DMS114 treated with DMSO at 0.1 percent for 48 hours (cell line): ENCODE measurements around the gene RNH1.

Experiments used
- DNase-seq: peaks from one replicate; lab custom pipeline; 2025; ENCODE audit not compliant: unreplicated experiment; lab: John Stamatoyannopoulos, UW

Gene RNH1

DNA sequence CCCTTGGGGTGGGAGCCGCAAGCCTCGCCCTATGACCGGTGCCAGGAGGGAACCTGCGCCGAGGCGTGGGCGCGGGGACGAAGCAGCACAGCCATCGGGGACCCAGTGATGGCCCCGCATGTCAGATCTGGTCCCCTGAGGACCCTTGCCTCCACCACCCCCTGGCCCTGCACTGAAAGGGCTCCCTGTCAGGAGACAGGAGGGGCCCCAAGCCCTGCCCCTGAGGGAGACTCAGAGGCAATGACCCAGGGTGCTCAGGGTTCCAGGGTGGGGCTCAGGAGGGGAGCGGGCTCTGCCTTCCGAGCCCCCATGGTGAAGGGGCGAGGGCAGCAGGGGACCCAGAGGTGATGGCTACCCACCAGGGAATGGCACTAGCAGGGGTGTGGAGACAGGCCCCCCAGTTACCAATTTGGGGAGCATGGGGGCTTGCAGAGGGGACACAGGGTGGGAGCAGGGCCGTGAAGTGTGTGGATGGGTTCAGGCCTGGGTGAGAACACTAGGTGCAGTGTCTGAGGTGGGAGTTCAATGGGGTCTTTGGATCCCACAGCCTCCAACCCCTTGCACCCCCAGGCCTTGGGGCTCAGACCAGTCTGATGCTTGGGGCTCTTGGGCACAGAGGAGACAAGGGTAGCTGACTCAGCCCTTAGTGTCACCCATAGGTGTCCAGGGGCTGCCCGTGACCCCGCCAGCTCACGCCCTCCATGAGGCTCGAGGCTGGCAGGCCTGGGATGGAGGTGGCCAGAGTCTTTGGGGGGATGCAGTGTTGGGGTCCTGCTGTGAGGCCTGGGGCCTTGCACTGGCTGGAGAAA, 30.8 kb upstream of the RNH1 start:
- no peak for DNase-seq

DNA sequence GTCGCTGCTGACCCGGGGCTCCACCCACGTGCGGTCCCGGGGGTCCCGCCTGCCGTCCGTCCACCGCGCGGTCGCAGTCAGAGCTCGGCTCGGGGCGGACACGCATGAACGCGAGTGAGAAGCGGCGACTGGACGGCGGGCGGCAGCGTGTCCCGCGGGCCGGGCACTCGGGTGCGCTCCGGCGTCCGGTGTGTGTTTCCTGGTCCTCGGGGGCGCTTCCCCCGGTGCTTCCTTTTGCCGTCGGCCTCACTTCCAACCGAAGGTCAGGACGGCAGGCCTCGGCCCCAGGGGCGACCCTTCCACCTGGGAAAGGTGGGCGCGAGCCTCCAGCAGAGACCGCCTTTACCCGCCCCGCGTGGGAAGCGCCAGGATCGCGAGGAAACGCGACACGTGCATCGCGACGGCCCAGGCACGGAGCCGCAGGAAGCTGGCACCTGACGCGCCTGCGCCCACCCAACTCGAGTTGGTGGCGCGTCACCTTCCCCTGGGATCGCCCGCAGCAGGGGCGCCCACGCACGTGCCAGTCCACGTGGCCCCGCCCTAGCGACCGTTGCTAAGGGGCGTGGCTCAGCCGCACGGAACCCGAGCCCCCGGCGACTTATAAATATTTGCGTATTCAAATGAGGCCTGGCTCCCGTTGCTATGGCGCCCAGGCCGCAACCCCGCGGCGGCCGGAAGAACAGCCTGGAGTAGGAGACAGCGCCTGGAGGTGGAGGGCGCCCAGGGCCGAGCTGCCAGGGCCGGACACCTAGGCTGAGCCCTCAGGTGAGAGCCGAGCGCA, 30.0 kb upstream of the RNH1 start, which contains the start of gene LRRC56:
Gene LRRC56 (plus strand): TSS at position 687 of the 781 bp plus-strand sequence. CDS start 3,158 bp downstream, outside the sequence.
- DNase-seq = no peak

DNA sequence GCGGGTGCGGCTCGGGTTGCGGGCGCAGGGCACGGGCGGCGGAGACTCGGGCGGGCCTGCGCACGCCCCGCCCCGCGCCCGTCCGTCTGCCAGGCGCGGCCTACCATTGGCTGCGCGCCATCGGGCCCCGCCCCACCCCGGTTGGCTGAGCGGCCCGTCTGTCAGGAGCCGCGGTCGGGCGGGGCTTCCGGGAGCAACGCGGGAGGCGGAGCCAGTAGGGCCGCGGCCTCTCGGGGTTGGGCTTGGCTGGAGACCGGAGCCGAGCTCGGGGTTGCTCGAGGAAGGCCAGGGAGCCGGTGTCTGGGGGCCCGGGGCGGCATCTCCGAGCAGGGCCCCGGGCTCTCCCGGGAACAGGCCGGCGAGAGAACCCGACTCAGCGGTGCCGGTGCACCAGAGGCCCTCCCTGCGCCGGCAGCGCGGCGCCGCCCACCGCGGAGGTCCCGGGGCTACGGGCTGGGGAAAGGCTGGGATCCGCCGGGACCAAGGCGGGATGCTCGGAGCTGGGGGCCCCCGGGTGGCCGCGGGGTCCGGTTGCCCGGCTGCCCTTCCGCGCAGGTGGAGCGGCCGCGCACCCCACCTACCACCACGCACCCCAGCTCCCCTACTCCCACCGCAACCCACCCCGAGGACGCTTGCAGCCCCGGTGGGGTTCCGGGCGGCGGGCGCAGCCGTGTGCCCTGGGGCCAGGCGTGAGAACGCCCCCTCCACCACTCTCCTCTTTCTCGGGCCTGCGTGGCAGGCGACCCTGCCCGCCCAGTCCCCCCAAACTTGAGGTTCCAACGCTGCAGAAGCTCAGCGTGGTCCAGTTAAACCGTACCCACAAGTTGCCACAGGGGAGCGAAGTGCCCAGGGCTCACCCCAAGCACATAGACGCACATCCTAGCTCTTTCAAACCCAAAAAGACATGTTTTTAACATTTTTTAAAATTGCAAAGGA, 28.7 kb upstream of the RNH1 start, which contains the start of gene HRAS:
Gene HRAS (minus strand): TSS at position 58 of the 936 bp plus-strand sequence.
- DNase-seq = peak; percentile 59

DNA sequence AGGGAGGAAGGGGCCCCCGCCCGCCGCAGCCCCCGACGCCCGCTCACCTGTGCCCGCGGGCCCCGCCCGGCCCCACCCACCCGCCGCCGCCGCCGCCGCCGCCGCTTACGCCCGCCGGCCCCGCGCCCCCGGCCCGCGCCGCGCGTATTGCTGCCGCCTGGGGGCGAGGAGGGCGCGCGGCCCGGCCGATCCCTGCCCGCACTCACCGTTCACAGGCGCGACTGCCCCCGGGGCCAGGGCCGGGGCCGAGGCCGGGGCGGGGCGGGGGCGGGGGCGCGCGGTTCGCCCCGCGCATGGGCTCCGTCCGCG, 28.1 kb upstream of the RNH1 start:
- no peak for DNase-seq

DNA sequence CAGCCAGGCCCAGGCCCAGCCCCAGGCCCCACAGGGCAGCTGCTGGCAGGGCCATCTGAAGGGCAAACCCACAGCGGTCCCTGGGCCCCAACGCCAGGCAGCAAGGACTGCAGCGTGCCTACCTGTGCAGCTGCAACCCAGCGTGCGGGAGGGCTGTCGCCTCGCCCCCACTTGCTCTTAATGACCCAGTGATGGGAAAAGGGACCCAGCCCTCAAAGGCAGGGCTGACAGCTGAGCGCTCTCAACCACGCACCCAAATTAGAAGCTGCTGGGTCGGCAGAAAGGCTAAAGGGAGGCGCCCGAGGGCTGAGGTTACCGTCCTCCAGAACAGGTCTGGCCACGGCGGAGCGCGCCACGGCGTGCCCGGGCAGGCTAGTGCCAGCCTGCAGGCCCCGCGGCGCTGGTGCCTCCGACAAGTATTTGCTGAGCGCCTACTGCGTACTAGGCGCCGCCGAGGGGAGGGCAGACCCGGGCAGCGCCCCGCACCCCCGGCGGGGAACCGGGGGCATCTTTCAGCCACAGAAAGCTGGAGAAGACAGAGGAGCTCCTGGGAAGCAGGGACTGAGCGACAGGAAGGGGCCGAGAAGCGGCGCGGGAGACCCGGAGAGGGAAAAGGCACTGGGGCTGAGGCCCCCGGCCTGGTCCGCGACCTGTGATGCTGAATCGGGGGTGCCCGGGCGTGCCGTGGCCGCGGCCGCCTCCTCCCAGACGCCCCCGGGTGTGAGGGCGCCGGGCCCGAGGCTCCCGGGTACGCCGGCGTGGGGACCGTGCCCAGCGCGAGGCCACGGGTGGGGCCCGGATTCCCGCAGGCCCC, 27.6 kb upstream of the RNH1 start:
- DNase-seq = no peak

DNA sequence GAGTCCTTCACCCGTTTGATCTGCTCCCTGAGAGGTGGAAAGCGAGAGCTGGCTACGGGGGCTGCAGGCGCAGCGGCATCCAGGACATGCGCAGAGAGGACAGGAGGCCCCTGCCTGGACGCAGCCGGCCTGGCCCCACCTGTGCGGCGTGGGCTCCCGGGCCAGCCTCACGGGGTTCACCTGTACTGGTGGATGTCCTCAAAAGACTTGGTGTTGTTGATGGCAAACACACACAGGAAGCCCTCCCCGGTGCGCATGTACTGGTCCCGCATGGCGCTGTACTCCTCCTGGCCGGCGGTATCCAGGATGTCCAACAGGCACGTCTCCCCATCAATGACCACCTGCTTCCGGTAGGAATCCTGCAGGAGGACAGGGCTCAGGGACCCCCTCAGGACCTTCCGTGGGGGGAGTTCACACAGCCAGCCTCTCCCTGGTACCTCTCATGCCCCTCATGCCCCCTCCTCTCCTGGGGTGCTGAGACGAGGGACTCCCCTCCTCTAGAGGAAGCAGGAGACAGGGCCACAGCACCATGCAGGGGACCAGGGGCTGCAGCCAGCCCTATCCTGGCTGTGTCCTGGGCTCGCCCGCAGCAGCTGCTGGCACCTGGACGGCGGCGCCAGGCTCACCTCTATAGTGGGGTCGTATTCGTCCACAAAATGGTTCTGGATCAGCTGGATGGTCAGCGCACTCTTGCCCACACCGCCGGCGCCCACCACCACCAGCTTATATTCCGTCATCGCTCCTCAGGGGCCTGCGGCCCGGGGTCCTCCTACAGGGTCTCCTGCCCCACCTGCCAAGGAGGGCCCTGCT, 26.7 kb upstream of the RNH1 start:
- no peak for DNase-seq

DNA sequence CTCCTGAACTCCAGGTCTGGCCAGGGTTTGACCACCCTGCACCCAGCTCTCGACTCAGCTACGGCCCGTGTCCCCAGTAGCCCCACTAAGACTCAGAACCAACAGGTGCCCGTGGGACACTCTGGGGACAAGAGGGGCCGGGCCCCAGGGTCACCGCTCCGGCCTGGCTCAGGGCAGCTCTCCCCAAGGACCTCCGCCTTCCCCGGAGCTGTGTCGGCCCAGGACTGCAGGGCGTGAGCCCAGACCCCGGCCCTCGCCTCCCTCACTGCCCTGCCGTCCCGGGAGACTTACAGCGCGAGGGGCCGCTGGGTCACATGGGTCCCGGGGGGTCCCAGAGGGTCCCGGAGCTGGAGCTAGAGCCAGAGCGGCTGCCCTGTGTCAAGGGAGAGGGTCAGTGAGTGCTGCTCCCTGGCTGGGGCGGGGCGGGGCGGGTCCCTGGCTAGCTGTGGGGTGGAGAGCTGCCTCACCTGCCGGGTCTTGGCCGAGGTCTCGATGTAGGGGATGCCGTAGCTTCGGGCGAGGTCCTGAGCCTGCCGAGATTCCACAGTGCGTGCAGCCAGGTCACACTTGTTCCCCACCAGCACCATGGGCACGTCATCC, 26.0 kb upstream of the RNH1 start:
- no peak for DNase-seq

DNA sequence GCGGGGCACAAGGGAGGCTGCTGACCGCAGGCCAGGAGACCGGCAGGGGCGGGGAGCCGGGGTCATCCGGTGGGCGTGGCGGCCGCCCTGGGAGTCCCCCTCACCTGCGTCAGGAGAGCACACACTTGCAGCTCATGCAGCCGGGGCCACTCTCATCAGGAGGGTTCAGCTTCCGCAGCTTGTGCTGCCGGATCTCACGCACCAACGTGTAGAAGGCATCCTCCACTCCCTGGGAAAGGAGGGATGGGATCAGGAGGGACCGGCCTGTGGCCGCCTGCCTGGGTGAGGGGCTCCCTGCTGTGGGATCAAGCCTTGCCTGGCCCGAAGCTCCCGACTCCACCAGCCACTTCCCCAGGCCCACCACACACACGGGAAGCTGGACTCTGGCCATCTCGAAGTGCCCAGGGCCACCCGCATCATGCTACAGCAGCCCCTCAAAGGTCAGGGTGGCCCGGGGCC, 25.5 kb upstream of the RNH1 start:
- DNase-seq = no peak

DNA sequence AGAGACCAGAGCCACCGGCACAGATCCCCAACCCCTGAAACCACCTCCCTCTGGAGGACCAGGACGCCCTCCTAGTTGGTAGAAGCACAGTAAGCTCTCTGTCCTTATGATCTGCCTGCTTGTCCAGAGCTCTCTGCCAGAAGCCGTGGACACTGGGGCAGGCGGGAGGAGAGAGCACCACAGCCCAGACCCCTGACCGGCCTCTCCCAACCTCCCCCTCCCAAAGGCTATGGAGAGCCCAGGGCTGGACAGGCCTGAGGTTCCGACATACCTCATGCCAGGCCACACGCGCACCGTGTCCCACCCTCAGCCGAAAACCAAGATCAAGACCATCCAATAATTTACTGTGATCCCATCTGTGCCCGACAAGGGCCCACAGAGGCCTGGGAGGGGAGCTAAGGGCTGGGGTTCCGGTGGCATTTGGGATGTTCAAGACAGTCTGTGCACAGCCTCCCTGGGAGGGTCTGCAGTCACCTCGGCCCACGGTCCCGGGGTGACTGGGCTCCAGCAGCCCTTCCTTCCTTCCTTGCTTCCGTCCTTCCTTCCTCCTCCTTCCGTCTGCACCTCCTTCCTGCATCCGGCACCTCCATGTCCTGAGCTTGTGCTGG, 25.0 kb upstream of the RNH1 start:
- DNase-seq = no peak

DNA sequence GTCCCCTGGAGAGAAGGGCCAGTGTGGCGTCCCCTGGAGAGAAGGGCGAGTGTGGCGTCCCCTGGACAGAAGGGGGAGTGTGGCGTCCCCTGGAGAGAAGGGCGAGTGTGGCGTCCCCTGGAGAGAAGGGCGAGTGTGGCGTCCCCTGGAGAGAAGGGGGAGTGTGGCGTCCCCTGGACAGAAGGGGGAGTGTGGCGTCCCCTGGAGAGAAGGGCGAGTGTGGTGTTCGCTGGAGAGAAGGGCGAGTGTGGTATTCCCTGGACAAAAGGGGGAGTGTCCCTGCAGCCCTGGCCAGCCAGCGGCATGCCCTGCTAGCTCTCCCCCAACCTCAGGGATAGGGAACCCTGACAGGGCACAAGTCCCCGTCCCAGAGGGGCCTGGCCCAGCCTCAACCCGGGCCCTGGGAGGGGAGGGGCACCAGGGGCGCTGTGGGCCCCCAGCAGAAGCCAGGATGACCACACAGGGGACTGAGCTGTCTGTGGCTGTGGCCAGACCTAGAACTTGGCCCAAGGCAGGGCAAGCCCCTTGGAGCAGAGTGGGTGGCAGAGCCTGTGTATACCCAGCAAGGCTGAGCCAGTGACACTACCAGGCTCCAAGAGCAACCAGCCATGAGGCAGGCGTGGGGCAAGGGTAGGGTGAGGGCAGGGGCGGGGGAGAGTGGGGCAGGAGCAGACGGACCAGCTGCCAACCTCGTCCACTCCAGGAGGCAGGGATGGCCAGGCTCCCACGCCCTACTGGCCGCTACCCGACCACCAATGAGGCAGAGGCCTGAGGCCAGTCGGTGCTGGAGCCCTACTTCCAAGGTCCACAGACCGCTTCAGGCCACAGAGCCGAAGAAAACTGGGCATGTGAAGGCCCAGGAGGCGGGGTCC, 24.2 kb upstream of the RNH1 start:
- DNase-seq = no peak

DNA sequence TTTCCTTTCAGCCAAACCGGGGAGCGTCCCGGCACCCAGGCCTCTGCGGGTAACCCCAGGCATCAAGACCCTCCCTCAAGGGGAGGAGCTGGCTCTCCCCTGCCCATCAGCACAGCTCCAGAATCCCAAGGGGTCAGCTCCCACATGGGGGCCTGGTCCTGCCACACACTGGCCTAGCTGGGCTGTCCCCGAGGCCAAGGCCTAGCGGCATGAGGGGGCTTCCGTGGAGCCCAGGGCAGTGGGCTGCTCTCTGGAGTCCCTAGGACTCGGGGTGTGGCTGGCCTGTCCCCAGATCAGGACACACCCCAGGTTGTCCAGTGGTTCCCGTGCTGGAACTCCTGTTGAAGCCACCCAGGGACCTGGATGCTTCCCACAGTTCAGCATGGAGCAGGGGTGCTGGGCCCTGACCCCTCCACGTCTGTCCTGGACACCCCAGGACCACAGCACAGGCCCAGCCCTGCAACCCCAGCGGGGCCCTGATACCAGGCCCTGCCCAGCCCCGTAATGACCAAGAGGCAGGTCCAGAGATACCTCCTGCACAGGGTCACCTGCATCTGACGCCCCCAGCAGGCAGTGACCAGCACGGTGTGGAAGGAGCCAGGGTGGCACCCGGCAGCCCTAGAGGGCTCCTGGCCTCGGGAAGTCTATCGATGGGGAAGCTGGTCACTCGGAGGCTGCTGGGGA, 22.8 kb upstream of the RNH1 start:
- no peak for DNase-seq

DNA sequence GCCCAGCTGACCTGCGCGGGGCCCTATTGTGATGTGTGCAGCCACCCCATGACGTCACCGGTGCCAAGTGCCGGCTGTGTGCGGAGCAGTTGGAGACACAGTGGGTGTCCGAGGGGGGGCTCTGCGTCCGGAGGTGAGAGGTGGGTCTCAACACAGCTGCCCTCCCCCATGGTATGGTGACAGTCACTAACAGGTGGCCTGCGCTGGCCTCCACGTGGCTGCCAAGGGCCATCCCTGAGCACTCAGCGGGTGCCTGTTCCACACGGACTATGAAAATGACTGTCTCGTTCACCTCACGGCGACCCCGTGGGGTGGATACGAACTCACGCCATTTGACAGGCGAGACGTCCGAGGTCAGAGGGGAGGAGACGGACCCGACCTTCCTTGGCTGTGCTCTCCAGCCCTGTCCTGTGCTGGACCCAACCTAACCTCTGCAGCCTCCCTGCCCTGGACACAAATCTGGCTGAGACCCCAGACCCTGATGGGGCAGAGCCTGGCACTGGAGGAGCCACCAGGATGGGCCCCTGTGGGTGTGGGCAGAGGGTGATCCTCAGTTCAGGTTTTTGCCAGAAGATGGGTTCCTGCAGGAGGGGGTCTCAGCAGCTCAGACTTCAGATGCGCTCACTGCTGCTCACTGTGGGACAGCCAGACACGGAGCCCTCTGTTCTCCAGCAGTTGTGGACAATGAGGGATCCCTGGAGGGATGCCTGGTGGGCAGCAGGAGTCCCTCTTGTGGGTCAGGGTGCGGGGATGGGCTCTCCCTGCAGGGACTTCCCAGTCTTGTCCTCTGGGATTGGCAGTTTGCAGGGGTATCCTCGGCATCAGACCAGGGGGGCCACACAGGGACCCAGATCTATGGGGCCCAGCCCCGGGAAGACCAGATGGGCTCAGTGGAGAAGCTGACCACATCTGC, 22.0 kb upstream of the RNH1 start:
- no peak for DNase-seq

DNA sequence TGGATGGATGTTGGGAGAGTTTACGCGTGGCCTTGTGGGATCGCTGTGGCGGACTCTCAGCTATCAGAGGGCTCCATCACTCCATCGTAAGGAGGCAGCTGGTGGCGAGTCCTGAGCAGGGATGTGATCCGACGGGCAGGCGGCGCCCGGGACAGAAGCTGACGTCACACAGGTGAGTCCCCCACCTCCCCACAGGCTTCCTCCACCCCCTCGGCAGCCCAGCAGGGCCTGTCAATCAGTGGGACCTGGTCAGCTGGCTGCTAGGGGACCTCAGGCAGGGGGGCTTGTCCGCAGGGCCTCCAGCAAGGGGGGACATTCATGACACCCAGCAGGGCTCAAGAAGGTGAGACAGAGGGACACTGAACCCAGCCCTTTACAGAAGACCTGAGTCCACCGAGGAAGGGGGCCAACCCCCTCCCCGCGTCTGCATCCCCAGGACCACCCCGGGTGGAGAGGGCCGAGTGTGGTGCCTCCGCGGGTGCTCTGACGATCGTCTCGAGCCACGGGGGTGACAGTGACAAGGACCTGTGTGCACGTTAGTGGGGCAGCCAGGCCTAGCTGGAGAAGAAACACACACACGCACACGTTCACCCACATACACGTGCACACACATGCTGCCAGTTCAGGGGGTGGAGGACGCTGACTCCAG, 21.2 kb upstream of the RNH1 start:
- no peak for DNase-seq

DNA sequence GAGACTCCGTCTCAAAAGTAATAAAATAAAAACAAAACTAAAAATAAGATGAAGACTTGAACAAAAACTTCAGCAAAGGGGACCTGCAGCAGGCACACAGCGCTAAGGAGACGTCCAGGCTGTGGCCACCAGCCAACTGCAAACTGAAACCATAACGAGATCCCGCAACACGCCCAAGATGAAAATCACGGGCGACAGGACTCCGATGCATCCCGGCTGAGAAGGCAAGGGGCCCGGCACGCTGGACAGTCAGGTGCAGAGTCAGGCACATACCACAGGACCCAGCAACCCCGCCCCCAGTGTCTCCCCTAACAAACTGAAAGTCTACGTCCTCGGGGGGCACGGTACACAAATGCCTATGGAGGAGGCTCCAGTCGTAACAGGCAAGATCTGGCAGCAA, 19.1 kb upstream of the RNH1 start:
- DNase-seq = no peak

DNA sequence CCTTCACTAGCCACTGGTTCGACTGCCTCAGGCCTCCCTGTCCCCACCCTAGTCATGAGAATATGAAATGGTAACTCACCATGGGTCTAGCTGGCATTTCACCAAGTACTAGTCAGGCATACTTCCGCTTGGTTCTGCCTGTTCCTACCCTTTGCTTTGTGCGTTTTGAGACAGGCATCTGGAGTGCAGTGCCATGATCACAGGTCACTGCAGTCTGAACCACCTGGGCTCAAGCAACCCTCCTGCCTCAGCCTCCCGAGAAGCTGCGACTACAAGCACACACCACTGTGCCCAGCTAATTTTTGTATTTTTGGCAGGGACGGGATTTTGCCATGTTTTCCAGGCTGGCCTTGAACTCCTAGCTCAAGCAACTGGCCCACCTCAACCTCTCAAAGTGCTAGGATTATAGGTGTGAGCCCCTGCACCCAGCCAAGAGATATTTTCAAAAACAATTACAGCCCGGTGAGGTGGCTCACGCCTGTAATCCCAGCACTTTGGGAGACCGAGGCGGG, 14.2 kb upstream of the RNH1 start:
- no peak for DNase-seq
